H9 (cell line): ENCODE measurements around the gene RNASEL. TPM values are rescaled to one million over a fixed set of nuclear protein-coding genes. Genes with fewer than 3 reads are reported as not detected.

Source experiments
- DNase-seq: peaks from one replicate; pipeline ENCODE4 v3.0.0-alpha.2; 2017
- H2AFZ ChIP-seq: one replicate; pipeline ENCODE4 v1.6.1; 2013; ENCODE audit warnings: mild to moderate bottlenecking, low read length, control low read depth, moderate library complexity
- H2AK5ac ChIP-seq: 2 replicates; pipeline ENCODE4 v1.6.1; 2013; ENCODE audit warnings: low read length, control low read depth, mixed read lengths; ENCODE audit not compliant: insufficient read length
- H2BK120ac ChIP-seq: one replicate; pipeline ENCODE4 v1.6.1; 2013; ENCODE audit warnings: low read depth, mild to moderate bottlenecking, low read length, control low read depth, inconsistent platforms; ENCODE audit not compliant: poor library complexity, severe bottlenecking
- H2BK12ac ChIP-seq: 2 replicates; pipeline ENCODE4 v1.6.1; 2013; ENCODE audit warnings: low read length, control low read depth, mixed read lengths, low read depth; ENCODE audit not compliant: insufficient read length
- H2BK15ac ChIP-seq: 2 replicates; pipeline ENCODE4 v1.6.1; 2013; ENCODE audit warnings: low read depth, low read length, control low read depth
- H2BK20ac ChIP-seq: one replicate; pipeline ENCODE4 v1.6.1; 2013; ENCODE audit warnings: low read depth, mild to moderate bottlenecking, low read length, control low read depth, inconsistent platforms; ENCODE audit not compliant: poor library complexity, severe bottlenecking
- H2BK5ac ChIP-seq: 2 replicates; pipeline ENCODE4 v1.6.1; 2013; ENCODE audit warnings: low read length, control low read depth, mixed read lengths; ENCODE audit not compliant: insufficient read length
- H3K14ac ChIP-seq: 2 replicates; pipeline ENCODE4 v1.6.1; 2013; ENCODE audit warnings: low read length, control low read depth; ENCODE audit not compliant: insufficient read depth
- H3K18ac ChIP-seq: 2 replicates; pipeline ENCODE4 v1.6.1; 2013; ENCODE audit warnings: low read depth, mild to moderate bottlenecking, mixed read lengths, low read length, control low read depth; ENCODE audit not compliant: insufficient read length
- H3K23ac ChIP-seq: 2 replicates; pipeline ENCODE4 v1.6.1; 2013; ENCODE audit warnings: low read length, control low read depth, mixed read lengths, low read depth; ENCODE audit not compliant: insufficient read length
- H3K23me2 ChIP-seq: 2 replicates; pipeline ENCODE4 v1.6.1; 2013; ENCODE audit warnings: low read depth, mild to moderate bottlenecking, mixed read lengths, low read length, control low read depth; ENCODE audit not compliant: insufficient read length, poor library complexity, severe bottlenecking
- H3K27ac ChIP-seq: 2 replicates; pipeline ENCODE4 v1.5.1; 2013; ENCODE audit warnings: low read length, control low read depth, mixed read lengths, low read depth; ENCODE audit not compliant: insufficient read length
- H3K27me3 ChIP-seq: 2 replicates; pipeline ENCODE4 v1.6.1; 2013; ENCODE audit warnings: low read length, control low read depth, inconsistent platforms; ENCODE audit not compliant: insufficient read depth
- H3K4ac ChIP-seq: 2 replicates; pipeline ENCODE4 v1.6.1; 2013; ENCODE audit warnings: low read depth, mild to moderate bottlenecking, control low read depth, inconsistent platforms, low read length, moderate library complexity
- H3K4me1 ChIP-seq: 2 replicates; pipeline ENCODE4 v1.6.1; 2013; ENCODE audit warnings: low read length, control low read depth, inconsistent platforms; ENCODE audit not compliant: insufficient read depth
- H3K4me2 ChIP-seq: 2 replicates; pipeline ENCODE4 v1.6.1; 2013; ENCODE audit warnings: low read length, control low read depth, mixed read lengths; ENCODE audit not compliant: insufficient read length, insufficient read depth
- H3K56ac ChIP-seq: 2 replicates; pipeline ENCODE4 v1.6.1; 2013; ENCODE audit warnings: low read depth, mild to moderate bottlenecking, mixed read lengths, low read length, control low read depth; ENCODE audit not compliant: insufficient read length
- H3K79me1 ChIP-seq: 2 replicates; pipeline ENCODE4 v1.6.1; 2013; ENCODE audit warnings: low read depth, mild to moderate bottlenecking, moderate library complexity, low read length, control low read depth, inconsistent platforms; ENCODE audit not compliant: insufficient read depth, poor library complexity, severe bottlenecking
- H3K79me2 ChIP-seq: 2 replicates; pipeline ENCODE4 v1.6.1; 2013; ENCODE audit warnings: low read length, control low read depth, inconsistent platforms; ENCODE audit not compliant: insufficient read depth
- H3K9ac ChIP-seq: 2 replicates; pipeline ENCODE4 v1.6.1; 2013; ENCODE audit warnings: low read length, control low read depth, mixed read lengths; ENCODE audit not compliant: insufficient read length; ENCODE audit errors: extremely low read depth
- H3K9me3 ChIP-seq: one replicate; pipeline ENCODE4 v1.6.1; 2013; ENCODE audit warnings: low read depth, low read length, inconsistent platforms; ENCODE audit not compliant: control insufficient read depth
- H3T11ph ChIP-seq: one replicate; pipeline ENCODE4 v1.6.1; 2013; ENCODE audit warnings: mild to moderate bottlenecking, low read length, control low read depth, inconsistent platforms
- H4K20me1 ChIP-seq: one replicate; pipeline ENCODE4 v1.6.1; 2013; ENCODE audit not compliant: control insufficient read depth, insufficient read length, insufficient read depth
- H4K5ac ChIP-seq: 2 replicates; pipeline ENCODE4 v1.6.1; 2013; ENCODE audit warnings: low read depth, mild to moderate bottlenecking, mixed read lengths, low read length, control low read depth; ENCODE audit not compliant: insufficient read length
- H4K8ac ChIP-seq: replicated peaks from 2 replicates; pipeline ENCODE4 v1.6.1; 2013; ENCODE audit warnings: low read length, control low read depth, mixed read lengths, low read depth; ENCODE audit not compliant: insufficient read length
- H4K91ac ChIP-seq: 2 replicates; pipeline ENCODE4 v1.6.1; 2013; ENCODE audit warnings: low read depth, mild to moderate bottlenecking, moderate library complexity, mixed read lengths, low read length, control low read depth; ENCODE audit not compliant: insufficient read length
- H3K27ac Mint-ChIP-seq, 3 experiments: 2 replicates in 2 of 3; 3 replicates in 1 of 3; pipeline ENCODE4 v1.8.0; 2020 to 2021; ENCODE audit warnings: mixed read lengths in 3 of 3, mild to moderate bottlenecking in 1 of 3, moderate library complexity in 1 of 3
- H3K27me3 Mint-ChIP-seq: 2 replicates; pipeline ENCODE4 v1.8.0; 2021; ENCODE audit warnings: low read depth, mild to moderate bottlenecking, moderate library complexity, mixed read lengths
- H3K36me3 Mint-ChIP-seq, 3 experiments: 2 replicates in 2 of 3; 3 replicates in 1 of 3; pipeline ENCODE4 v1.8.0; 2020 to 2021; ENCODE audit warnings: low read depth in 3 of 3, mixed read lengths in 3 of 3; ENCODE audit not compliant: insufficient read depth in 1 of 3
- H3K4me1 Mint-ChIP-seq, 2 experiments: 2 replicates each; pipeline ENCODE4 v1.8.0; 2020; ENCODE audit warnings: mixed read lengths in 2 of 2
- H3K4me3 Mint-ChIP-seq, 2 experiments: 2 replicates in 1 of 2; 3 replicates in 1 of 2; pipeline ENCODE4 v1.8.0; 2020 to 2021; ENCODE audit warnings: mild to moderate bottlenecking in 2 of 2, mixed read lengths in 2 of 2, moderate library complexity in 1 of 2
- H3K9me3 Mint-ChIP-seq, 2 experiments: 2 replicates in 1 of 2; 3 replicates in 1 of 2; pipeline ENCODE4 v1.8.0; 2020; ENCODE audit warnings: mild to moderate bottlenecking in 2 of 2, mixed read lengths in 2 of 2, moderate library complexity in 1 of 2
- CTCF ChIP-seq: fragments of 200-600 bp; sonication (generic); conservative IDR thresholded peaks from 3 replicates; pipeline ENCODE4 v1.8.0; 2021; ENCODE audit warnings: antibody characterized with exemption, mild to moderate bottlenecking
- WGBS: extraction: QIAGEN DNeasy Blood & Tissue Kit; methylation state at CpG from one replicate; pipeline ENCODE4 v1.1.7; 2013; ENCODE audit warnings: missing lambda C conversion rate, low lambda C conversion rate, mixed read lengths; ENCODE audit not compliant: insufficient read length; ENCODE audit errors: extremely low coverage; 5-methylcytosine and 5-hydroxymethylcytosine counted together
- total RNA-seq: library from RNA; stranded (reverse); gene quantifications from 2 replicates; pipeline ENCODE4 v1.2.1, GENCODE V29; 2021

The RNASEL gene
- total RNA-seq, 1 experiment from 2014 or later: 0.63 TPM

DNA sequence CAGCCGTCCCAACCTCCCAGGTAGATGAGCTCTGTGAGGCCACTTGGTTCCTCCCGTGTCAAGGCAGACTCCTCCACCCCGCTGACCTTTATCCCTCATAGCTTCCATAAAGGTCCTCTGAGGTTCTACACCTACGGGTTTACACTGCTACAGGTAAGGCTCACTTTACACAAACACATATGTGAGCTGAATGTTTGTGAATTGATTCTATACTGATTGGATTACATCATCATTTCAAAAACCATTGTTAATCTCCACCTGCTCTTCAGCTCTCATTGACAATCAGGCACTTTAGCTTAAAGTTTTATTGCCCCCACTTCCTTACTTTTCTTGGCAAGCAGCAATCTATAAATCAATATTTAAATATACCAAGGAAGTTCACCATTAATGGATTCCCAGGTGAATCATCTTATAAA, 28.0 kb upstream of the RNASEL start:
- Histone ChIP-seq H3K27ac (no peak overlapping the region), H2BK120ac (no peak overlapping the region), H4K5ac (no peak overlapping the region), H3T11ph (no peak overlapping the region), H4K8ac (no peak overlapping the region), H3K79me2 (no peaks in the 10 kb centered on the region), H3K27me3 (no peaks in the 10 kb centered on the region; the same call in 1 of the 2 replicates), H2AK5ac (no peak overlapping the region), H3K79me1 (no peaks in the 10 kb centered on the region), H2BK15ac (no peak overlapping the region), H2AFZ (no peak overlapping the region), H3K23ac (no peak overlapping the region), H2BK20ac (no peak overlapping the region), H3K18ac (no peak overlapping the region), H4K20me1 (no peaks in the 10 kb centered on the region), H3K4me1 (peaks cover 11% of the 10 kb centered on the region; the same call in 1 of the 2 replicates), H2BK12ac (no peak overlapping the region), H3K9me3 (no peaks in the 10 kb centered on the region), H2BK5ac (no peak overlapping the region), H3K9ac (no peak overlapping the region), H3K14ac (no peak overlapping the region), H3K23me2 (peaks cover 15% of the 10 kb centered on the region), H4K91ac (no peak overlapping the region), H3K56ac (no peak overlapping the region), H3K4ac (no peak overlapping the region), H3K4me2 (peak overlapping the region; percentile 52)
- Mint-ChIP-seq H3K36me3 (peaks cover 0 to 9% (median 0%) of the 10 kb centered on the region in 3 experiments; a peak in 2 of 7 replicates), H3K4me1 (peaks cover 59 to 61% of the 10 kb centered on the region in 2 experiments), H3K27me3 (peaks cover 64% of the 10 kb centered on the region), H3K9me3 (peaks cover 5 to 9% of the 10 kb centered on the region in 2 experiments; a peak in 4 of 5 replicates), H3K27ac (peak overlapping the region in 2 of 3 experiments; percentile 18 to 35; a peak in 2 of 7 replicates), H3K4me3 (peak overlapping the region; percentile 69 to 78)
- WGBS: no CpG with 5 or more reads among the region's 4 CpGs
- DNase-seq: no peak
- TF ChIP-seq CTCF: no peak
